Upper lobe of left lung (tissue), 6 donors: ENCODE data around the gene SND1. TPM values are rescaled to one million over a fixed set of nuclear protein-coding genes. Genes with fewer than 3 reads are reported as not detected.

Experiments
- ATAC-seq, 2 donors: fragments of 200-7000 bp; cut with Tn5 transposase; one replicate each; pipeline ENCODE4 v1.9.1; 2022; ENCODE audit warnings: mild to moderate bottlenecking in 2 of 2, moderate library complexity in 2 of 2; ENCODE audit not compliant: low FRiP score in 2 of 2
- DNase-seq, 2 donors: peaks; one replicate each; pipeline ENCODE4 v3.0.0-alpha.2; 2019 to 2020
- H3K27ac ChIP-seq, 4 donors: fragments of 200-600 bp; sonication (generic); one replicate each; pipeline ENCODE4 v1.5.1; 2016 to 2019
- H3K27me3 ChIP-seq, 4 donors: fragments of 200-600 bp; sonication (generic); one replicate each; pipeline ENCODE4 v1.5.1; 2017 to 2019
- H3K36me3 ChIP-seq, 4 donors: fragments of 200-600 bp; sonication (generic); one replicate each; pipeline ENCODE4 v1.5.1; 2016 to 2019
- H3K4me1 ChIP-seq, 4 donors: fragments of 200-600 bp; sonication (generic); one replicate each; pipeline ENCODE4 v1.5.1; 2018 to 2019
- H3K4me3 ChIP-seq, 4 donors: fragments of 200-600 bp; sonication (generic); one replicate each; pipeline ENCODE4 v1.5.1; 2017 to 2019; ENCODE audit warnings: mild to moderate bottlenecking in 2 of 4, moderate library complexity in 1 of 4
- H3K9me3 ChIP-seq, 4 donors: fragments of 200-600 bp; sonication (generic); one replicate each; pipeline ENCODE4 v1.5.1; 2018 to 2019
- CTCF ChIP-seq, 6 experiments: fragments of 450-650 bp in 4 of 6; fragments of 200-600 bp in 2 of 6; sonication (generic) in 2 of 6; IDR thresholded peaks; one replicate each; pipeline ENCODE4 v1.5.1; 2016 to 2019; ENCODE audit warnings: antibody characterized with exemption in 6 of 6
- EP300 ChIP-seq, 4 donors: sonication (generic); formaldehyde crosslinking; IDR thresholded peaks; one replicate each; pipeline ENCODE4 v1.5.1; 2017; ENCODE audit warnings: antibody characterized with exemption in 4 of 4, control low read depth in 2 of 4
- POLR2A ChIP-seq, 4 donors: fragments of 450-650 bp; IDR thresholded peaks; one replicate each; pipeline ENCODE4 v1.5.1; 2016 to 2017; ENCODE audit warnings: antibody characterized with exemption in 4 of 4, mild to moderate bottlenecking in 2 of 4
- POLR2AphosphoS5 ChIP-seq, 2 donors: sonication (generic); formaldehyde crosslinking; IDR thresholded peaks; one replicate each; pipeline ENCODE4 v1.5.1; 2017; ENCODE audit warnings: antibody characterized with exemption in 2 of 2
- WGBS, 2 donors: methylation state at CpG; one replicate each; pipeline ENCODE4 v1.1.5; 2017 to 2018; 5-methylcytosine and 5-hydroxymethylcytosine counted together
- total RNA-seq, 6 donors: library from RNA; depleted of rRNA in 4 of 6; stranded (reverse); fragments of >200 nt in 4 of 6; gene quantifications; one replicate each; pipeline versions ENCODE4 v1.1.0 to v1.2.1, GENCODE V29; 2016 to 2021
- donor health status: DM: no; HTN: no; CAD: no; lungs with moderate emphysema.
- donor health status: DM: no; HTN: yes; CAD: no; lungs with severe emphysema.

SND1 gene
- total RNA-seq, 6 donors from 2014 or later = 107 to 167 (median 121) TPM

- 70 to 77% methylated on average over 2 of the region's 2 CpGs for WGBS, 2 donors
- DNase-seq (no peak), ATAC-seq (no peak)
- Histone ChIP-seq H3K27me3 (no peaks in the 10 kb centered on the region), H3K4me1 (peaks cover 11 to 24% (median 17%) of the 10 kb centered on the region in 4 donors), H3K36me3 (no peaks in the 10 kb centered on the region), H3K27ac (no peak overlapping the region), H3K4me3 (no peak overlapping the region), H3K9me3 (no peaks in the 10 kb centered on the region)
- no peak for TF ChIP-seq POLR2AphosphoS5 (IDR thresholded peaks at IDR 0.05)
- TF ChIP-seq POLR2A (IDR thresholded peaks at IDR 0.05) = no peak
- TF ChIP-seq EP300 (IDR thresholded peaks at IDR 0.05) = no peak
- TF ChIP-seq CTCF (IDR thresholded peaks at IDR 0.05) = no peak
Measured at GRCh38 chr7:127648986-127649385, 3.0 kb upstream of the SND1 start.

DNA sequence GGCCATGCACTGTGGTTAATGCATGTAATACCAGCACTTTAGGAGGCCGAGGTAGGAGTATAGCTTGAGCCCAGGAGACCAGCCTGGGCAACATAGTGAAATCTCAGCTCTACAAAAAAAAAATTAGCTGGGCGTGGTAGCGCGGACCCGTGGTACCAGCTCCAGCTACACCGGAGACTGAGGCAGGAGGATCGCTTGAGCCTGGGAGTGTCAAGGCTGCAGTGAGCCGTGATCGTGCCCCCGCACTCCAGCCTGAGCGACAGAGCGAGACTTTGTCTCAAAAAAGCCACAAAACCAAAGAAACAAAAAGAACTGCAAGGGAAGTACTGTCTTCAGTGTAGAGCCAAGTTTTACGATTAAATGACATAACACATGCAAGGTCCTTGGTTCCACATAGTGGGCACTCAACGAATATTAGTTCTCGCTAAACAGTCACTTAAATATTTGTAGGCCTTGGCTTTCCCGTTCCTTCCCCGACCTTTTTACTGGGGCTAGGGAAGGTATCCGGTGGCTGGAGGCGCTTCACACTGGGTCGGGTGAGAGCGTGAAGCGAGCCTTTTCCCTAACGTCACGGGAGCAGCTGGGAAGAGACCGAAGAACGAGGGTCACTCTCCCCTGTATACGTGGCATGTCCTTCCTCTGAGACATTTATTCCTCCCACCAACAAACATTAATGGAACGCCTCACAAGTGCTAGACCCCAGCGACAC, 993 bp upstream of the SND1 start:
- DNase-seq (peak; percentile 28 to 35), ATAC-seq (peak; percentile 23 to 30)
- no peaks in the 10 kb centered on the region for H3K27me3 ChIP-seq
- TF ChIP-seq POLR2AphosphoS5 (IDR thresholded peaks at IDR 0.05) (no peak), CTCF (IDR thresholded peaks at IDR 0.05) (no peak), EP300 (IDR thresholded peaks at IDR 0.05) (no peak), POLR2A (IDR thresholded peaks at IDR 0.05) (no peak)
- H3K36me3 ChIP-seq = no peaks in the 10 kb centered on the region
- 50 to 80% methylated on average over 15 to 28 of the region's 29 CpGs for WGBS, 2 donors
- H3K4me1 ChIP-seq = peaks cover 20 to 44% (median 26%) of the 10 kb centered on the region in 4 donors
- H3K9me3 ChIP-seq = no peaks in the 10 kb centered on the region
- H3K27ac ChIP-seq = peak overlapping the region; percentile 92 to 98 (median 94)
- peak overlapping the region; percentile 52 to 93 (median 80) for H3K4me3 ChIP-seq

DNA sequence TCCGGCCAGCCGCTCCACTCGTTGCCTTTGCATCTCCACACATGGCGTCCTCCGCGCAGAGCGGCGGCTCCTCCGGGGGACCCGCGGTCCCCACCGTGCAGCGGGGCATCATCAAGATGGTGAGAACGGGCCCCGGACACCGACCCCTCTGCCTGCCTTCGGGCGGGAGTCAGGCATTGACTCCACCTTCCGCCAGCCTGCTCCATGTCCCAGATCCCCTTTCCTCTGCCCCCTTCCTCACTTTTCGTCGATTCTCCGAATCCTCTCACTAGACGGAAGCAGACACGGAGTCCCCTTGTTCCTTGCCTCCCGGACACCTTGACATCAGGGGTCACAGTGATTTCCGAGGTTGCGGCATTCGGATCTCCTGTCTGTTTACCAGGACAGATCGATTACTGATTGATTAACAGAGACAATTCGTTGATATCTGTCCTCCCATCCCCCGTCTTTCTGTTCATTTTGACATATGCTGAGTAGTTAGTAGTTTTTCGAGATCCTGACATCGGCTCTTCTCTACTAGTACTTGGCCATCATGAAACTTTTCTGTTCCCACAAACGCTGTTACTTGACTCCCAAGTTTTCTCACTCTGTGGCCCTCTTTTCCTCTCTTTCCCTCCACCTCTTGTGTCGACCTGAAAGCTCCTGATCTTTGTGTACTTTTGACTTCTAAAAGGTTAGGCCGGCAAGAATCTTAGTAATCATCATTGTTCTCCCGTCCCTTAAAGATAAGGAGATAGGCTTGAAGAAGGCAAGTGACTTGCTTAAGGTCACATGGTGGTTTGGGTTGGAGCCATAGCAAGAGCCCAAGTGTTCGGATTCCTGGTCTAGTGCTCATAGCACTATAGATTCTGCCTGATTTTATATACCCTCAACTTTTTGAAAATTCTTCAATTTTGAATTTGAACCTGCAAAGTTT, 597 bp downstream of the SND1 start:
- whole genome bisulfite sequencing, 2 donors = 3% methylated on average over 37 to 38 of the region's 38 CpGs

DNA sequence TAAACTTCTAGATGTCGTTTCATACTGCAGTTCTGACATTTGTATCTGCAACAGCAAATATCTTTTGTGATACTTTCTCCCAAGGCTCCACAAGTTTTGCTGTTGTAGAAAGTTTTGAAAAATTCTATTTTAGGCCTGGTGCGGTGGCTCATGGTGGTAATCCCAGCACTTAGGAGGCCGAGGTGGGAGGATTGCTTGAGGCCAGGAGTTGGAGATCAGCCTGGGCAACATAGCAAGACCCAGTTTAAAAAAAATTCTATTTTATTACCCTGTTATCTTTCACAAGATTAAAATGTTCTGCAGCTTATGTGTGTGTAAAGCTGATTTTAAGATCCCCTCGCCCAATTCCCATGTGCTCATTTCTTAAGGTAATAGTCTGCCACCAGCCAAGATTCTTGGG, 1.4 kb downstream of the SND1 start:
- Histone ChIP-seq H3K27ac (no peak overlapping the region), H3K9me3 (no peaks in the 10 kb centered on the region), H3K36me3 (peaks cover 0 to 15% (median 0%) of the 10 kb centered on the region in 4 donors), H3K4me3 (peak overlapping the region in 2 of 4 donors; percentile 77 to 93), H3K27me3 (no peaks in the 10 kb centered on the region), H3K4me1 (peaks cover 20 to 49% (median 27%) of the 10 kb centered on the region in 4 donors)
- no peak for ATAC-seq
- WGBS, 2 donors = 94% methylated on average over 4 of the region's 4 CpGs
- no peak for DNase-seq
- TF ChIP-seq EP300 (IDR thresholded peaks at IDR 0.05) (no peak), POLR2A (IDR thresholded peaks at IDR 0.05) (no peak), POLR2AphosphoS5 (IDR thresholded peaks at IDR 0.05) (no peak), CTCF (IDR thresholded peaks at IDR 0.05) (no peak)

More for the DNA sequence above, 597 bp downstream of the SND1 start:
- no peak for DNase-seq
- Histone ChIP-seq H3K4me3 (peak overlapping the region; percentile 77 to 99 (median 88)), H3K27me3 (no peaks in the 10 kb centered on the region), H3K36me3 (peaks cover 0 to 12% (median 0%) of the 10 kb centered on the region in 4 donors), H3K9me3 (no peaks in the 10 kb centered on the region), H3K27ac (peak overlapping the region; percentile 88 to 98 (median 92)), H3K4me1 (peaks cover 20 to 44% (median 26%) of the 10 kb centered on the region in 4 donors)
- ATAC-seq = peak; percentile 2 to 39
- TF ChIP-seq POLR2AphosphoS5 (IDR thresholded peaks at IDR 0.05) (no peak), CTCF (IDR thresholded peaks at IDR 0.05) (peak in 1 of 6 experiments; percentile 0)
